Astrocyte (in vitro differentiated cells and primary cell): ENCODE results near the gene DIP2C. TPM values are rescaled to one million over a fixed set of nuclear protein-coding genes. Genes with fewer than 3 reads are reported as not detected.

Experiments used
- DNase-seq: peaks from one replicate; pipeline ENCODE4 v3.0.0-alpha.2; 2010; ENCODE audit warnings: low read depth
- FAIRE-seq: peaks from 2 replicates; lab custom pipeline; 2011; peaks lifted over from hg19 to GRCh38; lab: Jason Lieb, UNC
- H2AFZ ChIP-seq: 2 replicates; pipeline ENCODE4 v1.6.0; 2012; ENCODE audit warnings: low read depth, low read length, inconsistent platforms
- H3K27ac ChIP-seq: 2 replicates; pipeline ENCODE4 v1.5.1; 2011; ENCODE audit warnings: low read depth, low read length, inconsistent platforms
- H3K27me3 ChIP-seq: 2 replicates; pipeline ENCODE4 v1.6.0; 2011; ENCODE audit warnings: low read length, inconsistent platforms; ENCODE audit not compliant: insufficient read depth
- H3K36me3 ChIP-seq: 2 replicates; pipeline ENCODE4 v1.5.1; 2011; ENCODE audit warnings: low read length, inconsistent platforms; ENCODE audit not compliant: insufficient read depth
- H3K4me1 ChIP-seq: 2 replicates; pipeline ENCODE4 v1.5.1; 2011; ENCODE audit warnings: low read length, inconsistent platforms; ENCODE audit not compliant: insufficient read depth
- H3K4me2 ChIP-seq: 2 replicates; pipeline ENCODE4 v1.6.0; 2012; ENCODE audit warnings: low read length, inconsistent platforms
- H3K4me3 ChIP-seq: 2 replicates; pipeline ENCODE4 v1.5.1; 2011; ENCODE audit warnings: low read depth, mild to moderate bottlenecking, low read length, inconsistent platforms; ENCODE audit not compliant: insufficient read depth
- H3K79me2 ChIP-seq: 2 replicates; pipeline ENCODE4 v1.6.0; 2012; ENCODE audit warnings: mild to moderate bottlenecking, low read length, inconsistent platforms; ENCODE audit not compliant: insufficient read depth
- H3K9ac ChIP-seq: 2 replicates; pipeline ENCODE4 v1.6.0; 2012; ENCODE audit warnings: mild to moderate bottlenecking, low read length, inconsistent platforms
- H3K9me3 ChIP-seq: 2 replicates; pipeline ENCODE4 v1.5.1; 2012; ENCODE audit warnings: low read depth, mild to moderate bottlenecking, low read length, inconsistent platforms; ENCODE audit not compliant: insufficient read depth
- H4K20me1 ChIP-seq: 2 replicates; pipeline ENCODE4 v1.6.0; 2012; ENCODE audit warnings: low read length, inconsistent platforms; ENCODE audit not compliant: insufficient read depth
- H3K27ac Mint-ChIP-seq: one replicate; pipeline ENCODE4 v1.8.0; 2021; ENCODE audit warnings: mild to moderate bottlenecking, mixed read lengths; ENCODE audit not compliant: unreplicated experiment
- H3K27me3 Mint-ChIP-seq: one replicate; pipeline ENCODE4 v1.8.0; 2021; ENCODE audit warnings: low read depth, mixed read lengths; ENCODE audit not compliant: unreplicated experiment
- H3K36me3 Mint-ChIP-seq: one replicate; pipeline ENCODE4 v1.8.0; 2021; ENCODE audit warnings: low read depth, mixed read lengths; ENCODE audit not compliant: unreplicated experiment
- H3K4me1 Mint-ChIP-seq: one replicate; pipeline ENCODE4 v1.8.0; 2021; ENCODE audit warnings: low read depth, mixed read lengths; ENCODE audit not compliant: unreplicated experiment
- H3K4me3 Mint-ChIP-seq: one replicate; pipeline ENCODE4 v1.8.0; 2021; ENCODE audit warnings: mild to moderate bottlenecking, moderate library complexity, mixed read lengths; ENCODE audit not compliant: unreplicated experiment
- H3K9me3 Mint-ChIP-seq: one replicate; pipeline ENCODE4 v1.8.0; 2021; ENCODE audit warnings: mild to moderate bottlenecking, mixed read lengths; ENCODE audit not compliant: unreplicated experiment
- EZH2 ChIP-seq: IDR thresholded peaks from 2 replicates; pipeline ENCODE4 v1.6.1; 2012; ENCODE audit warnings: mild to moderate bottlenecking, low read length, inconsistent platforms; ENCODE audit not compliant: insufficient read depth
- total RNA-seq: library from RNA; stranded (reverse); gene quantifications from 2 replicates; pipeline ENCODE4 v1.2.1, GENCODE V29; 2021
- TF ChIP-seq, protein P1 (sequence below): IDR thresholded peaks from 2 replicates; pipeline ENCODE4 v1.5.1; 2011; ENCODE audit warnings: low read depth, mild to moderate bottlenecking, inconsistent platforms, low read length, moderate library complexity; ENCODE audit not compliant: insufficient read depth

Gene DIP2C
- total RNA-seq, 1 donor from 2014 or later, result 27.3 TPM

DNA sequence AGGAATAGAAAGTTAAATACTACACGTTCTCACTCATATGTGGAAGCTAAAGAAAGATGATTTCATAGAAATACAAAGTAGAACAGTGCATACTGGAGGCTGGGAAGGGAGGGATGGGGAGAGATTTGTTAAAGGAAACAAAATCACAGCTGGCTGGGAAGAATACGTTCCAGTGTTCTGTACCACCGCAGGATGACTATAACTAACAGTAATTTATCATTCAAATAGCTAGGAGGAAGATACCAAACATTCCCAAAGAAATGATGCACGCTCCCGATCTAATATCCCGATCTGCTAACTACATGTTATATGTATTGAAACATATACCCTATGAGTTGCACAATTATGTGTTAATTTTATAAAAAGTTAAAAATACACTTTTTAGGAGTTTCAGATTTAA lies 391.9 kb downstream of the DIP2C start:
- no peaks in the 10 kb centered on the region for H3K27me3 ChIP-seq
- H2AFZ ChIP-seq, result no peak overlapping the region
- H3K4me3 ChIP-seq, result no peak overlapping the region
- peaks cover 3% of the 10 kb centered on the region for H3K36me3 ChIP-seq
- Mint-ChIP-seq H3K4me3 (no peak overlapping the region), H3K4me1 (peaks cover 9% of the 10 kb centered on the region), H3K27ac (no peak overlapping the region), H3K36me3 (peaks cover 22% of the 10 kb centered on the region), H3K9me3 (peaks cover 2% of the 10 kb centered on the region), H3K27me3 (no peaks in the 10 kb centered on the region)
- no peak for FAIRE-seq
- H3K9ac ChIP-seq, result peak overlapping the region; percentile 69
- peaks cover 14% of the 10 kb centered on the region for H4K20me1 ChIP-seq
- no peaks in the 10 kb centered on the region for H3K9me3 ChIP-seq
- no peak for TF ChIP-seq EZH2
- TF ChIP-seq, protein P1, sequence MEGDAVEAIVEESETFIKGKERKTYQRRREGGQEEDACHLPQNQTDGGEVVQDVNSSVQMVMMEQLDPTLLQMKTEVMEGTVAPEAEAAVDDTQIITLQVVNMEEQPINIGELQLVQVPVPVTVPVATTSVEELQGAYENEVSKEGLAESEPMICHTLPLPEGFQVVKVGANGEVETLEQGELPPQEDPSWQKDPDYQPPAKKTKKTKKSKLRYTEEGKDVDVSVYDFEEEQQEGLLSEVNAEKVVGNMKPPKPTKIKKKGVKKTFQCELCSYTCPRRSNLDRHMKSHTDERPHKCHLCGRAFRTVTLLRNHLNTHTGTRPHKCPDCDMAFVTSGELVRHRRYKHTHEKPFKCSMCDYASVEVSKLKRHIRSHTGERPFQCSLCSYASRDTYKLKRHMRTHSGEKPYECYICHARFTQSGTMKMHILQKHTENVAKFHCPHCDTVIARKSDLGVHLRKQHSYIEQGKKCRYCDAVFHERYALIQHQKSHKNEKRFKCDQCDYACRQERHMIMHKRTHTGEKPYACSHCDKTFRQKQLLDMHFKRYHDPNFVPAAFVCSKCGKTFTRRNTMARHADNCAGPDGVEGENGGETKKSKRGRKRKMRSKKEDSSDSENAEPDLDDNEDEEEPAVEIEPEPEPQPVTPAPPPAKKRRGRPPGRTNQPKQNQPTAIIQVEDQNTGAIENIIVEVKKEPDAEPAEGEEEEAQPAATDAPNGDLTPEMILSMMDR, result no peak
- peaks cover 13% of the 10 kb centered on the region for H3K4me1 ChIP-seq
- DNase-seq, result peak; percentile 71
- H3K27ac ChIP-seq, result peak overlapping the region; percentile 78
- peaks cover 3% of the 10 kb centered on the region for H3K79me2 ChIP-seq
- peak overlapping the region; percentile 81 for H3K4me2 ChIP-seq

DNA sequence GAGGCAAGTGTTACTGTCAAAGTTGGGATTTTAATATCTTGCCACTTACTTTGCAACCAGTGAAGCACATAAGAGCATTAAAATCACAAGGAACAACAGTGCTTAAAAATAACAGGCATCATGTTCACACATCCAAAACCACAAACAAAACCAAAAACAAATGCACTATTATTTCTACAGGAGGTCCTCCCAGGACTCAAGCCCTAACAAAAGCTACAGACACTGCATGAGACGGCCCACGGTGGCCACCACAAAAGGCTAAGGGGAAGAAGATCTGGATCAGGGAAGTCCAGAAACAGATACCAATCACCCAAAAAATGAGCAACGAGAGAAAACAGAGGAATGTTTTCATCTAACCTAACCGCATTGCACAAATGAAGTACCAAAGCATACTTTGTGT lies 395.8 kb downstream of the DIP2C start:
- H3K4me1 Mint-ChIP-seq, result peaks cover 9% of the 10 kb centered on the region
- no peak for TF ChIP-seq EZH2
- TF ChIP-seq, protein P1, result no peak
- FAIRE-seq, result no peak

DNA sequence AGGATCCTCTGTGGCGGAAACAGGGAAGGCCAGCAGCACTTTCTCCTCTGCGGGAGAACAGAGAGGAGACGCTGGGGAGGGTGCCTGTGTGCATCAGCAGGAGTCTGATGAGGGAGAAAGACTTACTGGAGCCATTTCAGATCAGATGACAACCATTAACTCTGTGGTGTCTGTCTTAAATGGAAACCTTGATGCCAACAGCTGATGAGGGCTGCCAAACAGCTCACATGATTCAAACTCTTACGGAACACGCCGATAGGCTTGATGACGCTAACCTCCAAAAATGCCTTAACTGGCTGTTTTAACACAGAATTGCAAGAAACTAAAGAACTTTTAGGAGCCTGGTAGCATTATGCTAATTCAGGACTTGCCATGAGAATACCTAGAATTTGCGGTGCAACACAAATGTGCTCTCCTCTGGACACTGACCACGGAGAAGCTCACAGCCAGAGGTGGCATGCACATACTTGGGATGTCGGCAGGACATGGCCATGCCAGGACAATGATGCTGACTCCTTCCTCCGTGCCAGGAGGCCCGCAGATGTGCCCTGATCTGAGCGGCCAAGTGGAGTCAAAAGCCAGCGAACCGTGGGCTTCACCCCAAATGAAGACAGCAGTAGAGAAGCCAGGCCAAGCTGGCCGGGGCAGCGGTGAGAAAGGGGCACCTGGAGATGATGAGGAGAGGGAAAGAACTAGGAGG lies 399.3 kb downstream of the DIP2C start:
- no peaks in the 10 kb centered on the region for H3K9me3 ChIP-seq
- no peak overlapping the region for H3K4me2 ChIP-seq
- Mint-ChIP-seq H3K36me3 (peaks cover 47% of the 10 kb centered on the region), H3K4me3 (no peak overlapping the region), H3K9me3 (no peaks in the 10 kb centered on the region), H3K4me1 (no peaks in the 10 kb centered on the region), H3K27me3 (no peaks in the 10 kb centered on the region), H3K27ac (no peak overlapping the region)
- H4K20me1 ChIP-seq, result peaks cover 14% of the 10 kb centered on the region
- no peak overlapping the region for H3K9ac ChIP-seq
- no peak for TF ChIP-seq EZH2
- TF ChIP-seq, protein P1, result no peak
- H3K4me1 ChIP-seq, result peaks cover 3% of the 10 kb centered on the region
- peaks cover 7% of the 10 kb centered on the region for H3K36me3 ChIP-seq
- no peaks in the 10 kb centered on the region for H3K27me3 ChIP-seq
- H3K27ac ChIP-seq, result no peak overlapping the region
- no peak overlapping the region for H3K4me3 ChIP-seq
- FAIRE-seq (no peak), DNase-seq (no peak)
- H2AFZ ChIP-seq, result no peak overlapping the region
- H3K79me2 ChIP-seq, result peaks cover 3% of the 10 kb centered on the region

More for the DNA sequence above, 395.8 kb downstream of the DIP2C start:
- H3K4me3 Mint-ChIP-seq, result no peak overlapping the region
- no peak overlapping the region for H3K4me3 ChIP-seq
- H2AFZ ChIP-seq, result no peak overlapping the region
- H3K9me3 ChIP-seq, result no peaks in the 10 kb centered on the region
- peaks cover 3% of the 10 kb centered on the region for H3K79me2 ChIP-seq
- no peaks in the 10 kb centered on the region for H3K27me3 ChIP-seq
- peaks cover 7% of the 10 kb centered on the region for H3K36me3 ChIP-seq
- H3K36me3 Mint-ChIP-seq, result peaks cover 32% of the 10 kb centered on the region
- no peak overlapping the region for H3K4me2 ChIP-seq
- H3K9me3 Mint-ChIP-seq, result peaks cover 2% of the 10 kb centered on the region
- H3K27ac ChIP-seq, result no peak overlapping the region
- no peaks in the 10 kb centered on the region for H3K27me3 Mint-ChIP-seq
- H3K9ac ChIP-seq, result no peak overlapping the region
- no peak for DNase-seq
- peaks cover 14% of the 10 kb centered on the region for H4K20me1 ChIP-seq
- H3K4me1 ChIP-seq, result peaks cover 13% of the 10 kb centered on the region
- H3K27ac Mint-ChIP-seq, result no peak overlapping the region
